Ascending aorta (tissue), 2 donors: Measurements from ENCODE around the gene AXIN1. TPM values are rescaled to one million over a fixed set of nuclear protein-coding genes. Genes with fewer than 3 reads are reported as not detected.

ENCODE experiments used
- DNase-seq, 2 donors: peaks; one replicate each; pipeline ENCODE4 v3.0.0-alpha.2; 2019; ENCODE audit warnings: low spot score in 2 of 2
- H3K27ac ChIP-seq, 2 donors: fragments of 200-600 bp; sonication (generic); one replicate each; pipeline ENCODE4 v1.5.1; 2016 to 2017; ENCODE audit warnings: mild to moderate bottlenecking in 1 of 2
- H3K27me3 ChIP-seq: fragments of 200-600 bp; sonication (generic); one replicate; pipeline ENCODE4 v1.5.1; 2017
- H3K36me3 ChIP-seq, 2 donors: fragments of 200-600 bp; sonication (generic); one replicate each; pipeline ENCODE4 v1.5.1; 2016
- H3K4me1 ChIP-seq, 2 donors: fragments of 200-600 bp; sonication (generic); one replicate each; pipeline ENCODE4 v1.5.1; 2016 to 2017; ENCODE audit warnings: mild to moderate bottlenecking in 1 of 2
- H3K4me3 ChIP-seq, 2 donors: fragments of 200-600 bp; sonication (generic); one replicate each; pipeline ENCODE4 v1.5.1; 2016 to 2017; ENCODE audit warnings: mild to moderate bottlenecking in 1 of 2
- H3K9me3 ChIP-seq, 2 donors: fragments of 200-600 bp; sonication (generic); one replicate each; pipeline ENCODE4 v1.5.1; 2016
- CTCF ChIP-seq, 3 experiments: fragments of 200-600 bp in 2 of 3; fragments of 450-650 bp in 1 of 3; sonication (generic) in 2 of 3; IDR thresholded peaks; one replicate each; pipeline ENCODE4 v1.5.1; 2016 to 2019; ENCODE audit warnings: antibody characterized with exemption in 3 of 3, mild to moderate bottlenecking in 1 of 3, moderate library complexity in 1 of 3
- intact Hi-C: fragments of 100-400 bp; cut with DNase I; formaldehyde crosslinking; loops from one replicate; pipeline ENCODE4 v1.15.1; 2023
- total RNA-seq: library from RNA; depleted of rRNA; stranded (reverse); fragments of >200 nt; gene quantifications from one replicate; pipeline ENCODE4 v1.1.0, GENCODE V29; 2016

The AXIN1 gene
- total RNA-seq, 1 donor from 2014 or later: 27.6 TPM

GRCh38 chr16:291539-291938 is 61.0 kb downstream of the AXIN1 start:
- H3K36me3 ChIP-seq: peaks cover 67 to 78% of the 10 kb centered on the region in 2 donors
- intact Hi-C loops: no loop called here
- H3K4me1 ChIP-seq: no peaks in the 10 kb centered on the region
- no peak overlapping the region for H3K4me3 ChIP-seq
- no peak for TF ChIP-seq CTCF (IDR thresholded peaks at IDR 0.05)
- DNase-seq: no peak
- H3K9me3 ChIP-seq: no peaks in the 10 kb centered on the region
- no peak overlapping the region for H3K27ac ChIP-seq
- no peaks in the 10 kb centered on the region for H3K27me3 ChIP-seq

- Histone ChIP-seq H3K36me3 (peaks cover 61 to 74% of the 10 kb centered on the region in 2 donors), H3K9me3 (no peaks in the 10 kb centered on the region), H3K4me1 (no peaks in the 10 kb centered on the region), H3K27ac (no peak overlapping the region), H3K4me3 (no peak overlapping the region), H3K27me3 (no peaks in the 10 kb centered on the region)
- no peak for DNase-seq
- TF ChIP-seq CTCF (IDR thresholded peaks at IDR 0.05): no peak
- intact Hi-C loops: no loop called here
These were observed 61.7 kb downstream of the AXIN1 start for GRCh38 chr16:290681-291405.

DNA sequence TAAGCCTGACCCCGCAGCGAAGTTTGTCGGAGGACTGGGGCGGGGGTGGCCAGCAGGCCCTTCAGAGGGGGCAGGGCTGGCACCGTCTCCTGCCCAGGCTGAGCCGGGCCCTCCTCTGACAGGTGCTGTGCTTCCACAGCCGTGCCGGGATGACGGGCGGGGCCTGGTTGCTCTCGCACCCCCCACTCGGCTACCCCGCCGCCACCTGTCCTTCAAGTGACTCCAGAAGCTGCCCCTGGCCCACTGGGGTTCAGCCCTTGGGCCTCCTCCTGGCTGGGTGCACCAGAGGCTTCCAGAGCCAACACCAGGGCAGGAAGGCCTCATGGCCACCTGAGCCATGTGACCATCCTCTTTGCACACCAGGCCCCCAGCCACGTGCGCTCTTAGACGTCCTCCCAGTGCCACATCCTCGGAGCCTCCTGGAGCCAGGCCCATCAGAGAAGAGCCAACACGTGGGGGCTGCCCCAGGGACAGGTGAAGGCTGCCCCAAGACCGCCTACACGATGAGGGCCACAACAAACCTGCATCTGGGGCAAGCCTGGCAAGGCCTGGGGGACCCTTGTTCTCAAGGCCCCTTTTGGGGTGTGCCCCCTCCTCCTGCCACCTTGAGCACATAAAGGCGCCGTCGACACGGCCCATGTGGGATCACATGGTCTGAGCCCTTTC is 62.4 kb downstream of the AXIN1 start:
- TF ChIP-seq CTCF (IDR thresholded peaks at IDR 0.05): no peak
- Histone ChIP-seq H3K4me1 (no peaks in the 10 kb centered on the region), H3K27ac (no peak overlapping the region), H3K36me3 (peaks cover 61 to 74% of the 10 kb centered on the region in 2 donors), H3K4me3 (no peak overlapping the region), H3K9me3 (no peaks in the 10 kb centered on the region), H3K27me3 (no peaks in the 10 kb centered on the region)
- intact Hi-C loops: no loop called here
- no peak for DNase-seq

GRCh38 chr16:289395-289997 is 63.0 kb downstream of the AXIN1 start:
- Histone ChIP-seq H3K4me1 (no peaks in the 10 kb centered on the region), H3K4me3 (no peak overlapping the region), H3K27me3 (no peaks in the 10 kb centered on the region), H3K36me3 (peaks cover 61 to 74% of the 10 kb centered on the region in 2 donors), H3K27ac (no peak overlapping the region), H3K9me3 (no peaks in the 10 kb centered on the region)
- no peak for DNase-seq
- TF ChIP-seq CTCF (IDR thresholded peaks at IDR 0.05): no peak
- intact Hi-C loops: no loop called here

DNA sequence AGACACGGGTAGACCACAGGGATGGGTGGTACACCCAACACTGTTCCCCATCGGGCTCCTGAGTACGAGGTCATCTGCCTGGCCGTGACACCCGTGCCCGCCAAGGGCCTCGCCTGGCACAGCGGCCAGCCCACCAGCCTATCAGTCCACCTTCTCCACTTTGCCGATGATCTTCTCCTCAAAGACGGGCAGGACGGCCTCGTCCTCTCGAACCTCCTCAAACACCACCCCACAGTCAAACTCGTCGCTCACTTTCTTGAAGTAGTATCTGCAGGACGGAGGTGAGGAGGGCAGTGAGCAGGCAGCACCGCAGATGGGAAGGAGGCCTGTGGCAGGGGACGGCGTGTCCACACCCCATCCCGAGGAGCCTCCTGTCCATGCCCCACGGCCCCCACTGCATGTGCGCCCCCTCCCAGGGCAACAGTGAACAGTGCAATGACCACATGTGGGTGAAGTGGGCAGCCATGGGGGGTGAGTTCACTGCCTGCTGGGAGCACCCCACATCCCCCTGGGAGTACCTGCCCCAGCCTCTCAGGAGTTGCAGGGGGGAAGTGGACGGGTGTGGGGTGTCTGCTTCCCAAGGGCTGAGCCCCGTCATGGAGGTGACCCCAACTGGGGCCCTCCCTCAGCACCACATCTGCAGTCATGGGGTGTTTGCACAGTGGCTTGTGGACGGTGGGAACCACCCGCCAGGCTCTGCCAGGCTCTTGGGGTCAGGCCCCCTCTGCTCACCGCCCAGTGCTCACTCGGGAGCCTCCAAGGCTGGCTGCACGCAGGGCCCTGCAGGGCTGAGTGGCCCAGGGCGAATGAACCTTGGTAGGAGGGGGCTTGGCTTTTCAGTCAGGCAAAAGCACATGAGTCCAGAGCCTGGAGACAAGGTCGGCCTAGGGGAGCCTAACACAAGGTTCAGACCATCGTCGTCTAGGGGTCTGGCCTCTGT is 64.3 kb downstream of the AXIN1 start:
- Histone ChIP-seq H3K27me3 (no peaks in the 10 kb centered on the region), H3K27ac (no peak overlapping the region), H3K4me1 (no peaks in the 10 kb centered on the region), H3K4me3 (no peak overlapping the region), H3K36me3 (peaks cover 55 to 68% of the 10 kb centered on the region in 2 donors), H3K9me3 (no peaks in the 10 kb centered on the region)
- intact Hi-C loops: no loop called here
- TF ChIP-seq CTCF (IDR thresholded peaks at IDR 0.05): no peak
- DNase-seq: no peak
